Activated T-cell treated with anti-CD3 and anti-CD28 coated beads for 48 hours (primary cell): ENCODE results near the gene KANSL1.

Experiments
- DNase-seq: peaks from one replicate; pipeline ENCODE4 v3.0.0-alpha.2; 2020; ENCODE audit warnings: low read depth

KANSL1 gene

DNA sequence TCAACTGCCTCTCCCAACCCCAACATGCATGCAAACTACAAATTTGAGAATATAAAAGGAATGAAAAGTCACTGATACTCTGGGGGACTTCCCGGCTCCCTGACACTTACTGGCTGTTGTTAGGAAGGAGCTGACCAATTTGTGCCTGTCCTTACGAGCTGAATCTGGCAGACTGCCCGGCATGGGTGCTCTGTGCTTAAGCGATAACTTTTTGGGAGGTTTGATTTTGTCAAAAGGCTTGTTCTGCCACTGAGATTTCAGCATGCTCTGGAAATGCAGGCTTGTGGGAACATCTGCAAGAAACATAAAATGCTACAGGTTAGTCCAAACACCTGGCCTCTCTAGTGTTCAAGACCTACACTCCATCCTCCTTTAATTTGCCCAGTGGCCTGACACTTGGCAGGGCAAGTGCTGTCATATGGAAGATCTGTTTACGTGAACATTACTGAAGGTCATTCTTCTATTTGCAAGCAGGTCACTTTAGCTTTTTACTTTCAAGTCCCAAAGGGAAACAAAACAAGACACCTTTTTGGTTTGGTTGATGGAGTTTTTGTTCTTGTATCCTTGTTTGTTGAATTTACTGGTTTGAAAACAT is 153.5 kb downstream of the KANSL1 start:
- no peak for DNase-seq

DNA sequence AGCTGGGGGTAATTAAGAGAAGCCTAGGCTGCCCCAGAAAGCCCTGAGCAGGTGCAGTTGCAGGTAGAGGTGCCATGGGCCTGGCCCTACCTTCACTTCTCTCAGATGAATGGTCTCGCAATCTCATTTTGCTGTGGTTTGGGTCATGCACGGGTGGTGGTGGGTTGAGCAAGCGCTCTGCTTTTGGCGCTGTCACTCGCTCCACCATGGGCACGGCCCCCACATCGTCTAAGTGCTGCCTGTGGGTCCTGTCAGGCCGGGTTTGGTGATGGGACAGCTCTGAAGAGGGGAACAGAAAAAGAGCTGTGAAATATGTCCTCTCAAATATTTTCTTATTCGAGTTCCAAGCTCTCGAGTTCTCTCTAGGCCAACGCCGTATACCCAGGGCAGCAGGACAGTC is 154.3 kb downstream of the KANSL1 start:
- no peak for DNase-seq

DNA sequence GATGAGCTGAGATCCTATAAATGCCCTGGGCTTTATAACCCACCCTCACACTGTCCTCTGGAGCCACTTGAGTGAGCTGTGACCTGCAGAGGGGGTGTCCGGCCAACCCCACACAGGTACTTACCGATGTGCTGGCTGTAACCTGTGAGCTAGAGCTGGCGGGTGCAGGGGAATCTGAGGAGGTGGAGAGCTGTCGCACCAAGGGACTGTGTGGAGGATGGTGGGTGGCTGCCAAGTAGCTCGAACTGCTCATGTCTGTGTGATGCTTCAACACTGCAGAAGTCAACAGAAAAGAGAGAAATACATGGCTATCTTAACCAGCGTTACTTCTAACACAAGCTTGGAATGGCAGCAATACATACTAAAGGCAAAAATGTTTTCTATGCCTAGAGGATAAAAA is 154.8 kb downstream of the KANSL1 start:
- DNase-seq = no peak

DNA sequence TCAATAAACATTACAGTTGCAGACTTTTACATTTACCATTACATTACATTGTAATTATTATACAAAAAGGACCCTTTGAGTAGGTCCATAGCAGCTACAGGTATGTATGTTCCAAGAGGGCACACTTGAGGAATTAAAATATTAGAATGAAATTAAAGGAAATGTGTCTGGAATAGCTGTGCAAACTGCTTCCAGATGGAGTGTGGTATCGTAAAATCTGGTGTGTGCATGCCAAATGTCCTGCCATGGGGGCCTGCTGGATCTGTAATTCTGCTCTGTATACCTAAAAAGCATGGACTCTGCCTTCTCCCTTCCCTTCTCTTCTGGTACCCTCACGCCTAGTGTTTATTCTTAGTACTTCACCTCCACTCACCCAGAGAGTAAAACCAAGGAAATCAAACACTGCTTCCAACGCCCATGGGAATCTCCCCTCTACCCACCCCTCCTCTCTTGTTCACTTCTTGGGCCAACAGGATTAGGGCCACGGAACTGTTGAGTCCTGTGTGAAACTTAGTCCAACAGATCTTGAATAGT is 155.4 kb downstream of the KANSL1 start:
- DNase-seq = no peak

DNA sequence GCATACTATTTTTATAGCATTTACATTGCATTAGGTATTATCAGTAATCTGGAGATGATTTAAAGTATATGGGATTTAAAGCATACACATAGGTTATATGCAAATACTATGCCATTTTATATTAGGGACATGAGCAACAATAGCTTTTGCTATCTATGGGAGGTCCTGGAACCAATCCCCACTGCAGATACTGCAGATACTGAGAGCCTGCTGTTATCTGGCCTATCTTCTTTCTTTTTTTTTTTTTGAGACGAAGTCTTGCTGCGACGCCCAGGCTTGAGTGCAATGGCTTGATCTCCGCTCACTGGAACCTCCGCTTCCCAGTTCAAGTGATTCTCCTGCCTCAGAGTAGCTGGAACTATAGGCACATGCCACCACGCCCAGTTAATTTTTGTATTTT is 156.7 kb downstream of the KANSL1 start:
- no peak for DNase-seq

DNA sequence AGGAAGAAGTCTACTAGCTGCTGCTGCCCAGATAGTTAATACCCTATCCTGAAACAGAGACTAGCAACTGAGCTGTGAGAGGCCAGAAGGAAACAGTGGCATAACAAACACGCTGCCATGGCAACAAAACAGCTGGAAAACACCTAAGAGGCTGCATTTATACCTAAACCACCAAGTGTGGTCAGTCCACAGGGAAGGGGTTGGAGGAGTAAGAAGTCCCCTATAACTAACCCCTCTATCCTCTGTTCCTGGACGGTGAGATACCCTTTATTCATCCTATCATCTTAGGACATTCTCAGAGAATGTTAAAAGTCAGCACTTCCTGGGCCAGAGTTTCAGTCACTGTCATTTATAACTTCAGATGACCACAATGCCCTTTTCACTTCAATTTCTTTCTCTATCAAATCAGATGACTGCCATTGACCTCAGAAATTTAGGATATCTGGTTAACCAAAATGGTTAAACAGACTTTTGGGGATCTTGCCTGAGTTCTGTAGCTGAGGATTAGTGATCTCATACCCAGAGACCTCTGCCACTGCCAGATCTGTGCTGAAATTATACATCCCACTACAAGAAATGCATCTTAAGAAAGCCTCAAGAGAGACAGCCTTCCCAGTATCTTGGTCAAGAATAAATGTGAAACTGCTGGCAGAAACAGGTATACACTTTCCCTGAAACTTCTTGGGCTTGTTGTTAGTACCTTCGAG is 158.0 kb downstream of the KANSL1 start:
- no peak for DNase-seq

DNA sequence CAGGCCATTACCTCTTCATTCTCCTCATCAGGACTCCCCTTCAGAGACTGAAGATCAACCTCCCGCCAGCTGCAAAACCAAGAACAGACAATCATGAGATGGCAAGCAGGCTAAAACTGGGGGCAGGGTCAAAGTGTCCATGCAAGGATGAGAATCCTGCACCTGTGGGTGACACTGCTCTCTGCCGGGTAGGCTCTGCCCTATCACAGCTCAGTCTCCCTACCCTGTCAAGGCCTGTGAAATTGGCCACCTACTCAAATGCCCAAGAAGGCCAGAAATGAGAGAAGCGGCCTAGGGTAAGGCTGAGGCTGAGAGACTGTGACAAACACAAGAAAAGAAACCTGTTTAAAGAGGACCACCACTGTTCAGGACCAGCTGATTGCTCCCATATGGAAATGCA is 159.8 kb downstream of the KANSL1 start:
- no peak for DNase-seq

DNA sequence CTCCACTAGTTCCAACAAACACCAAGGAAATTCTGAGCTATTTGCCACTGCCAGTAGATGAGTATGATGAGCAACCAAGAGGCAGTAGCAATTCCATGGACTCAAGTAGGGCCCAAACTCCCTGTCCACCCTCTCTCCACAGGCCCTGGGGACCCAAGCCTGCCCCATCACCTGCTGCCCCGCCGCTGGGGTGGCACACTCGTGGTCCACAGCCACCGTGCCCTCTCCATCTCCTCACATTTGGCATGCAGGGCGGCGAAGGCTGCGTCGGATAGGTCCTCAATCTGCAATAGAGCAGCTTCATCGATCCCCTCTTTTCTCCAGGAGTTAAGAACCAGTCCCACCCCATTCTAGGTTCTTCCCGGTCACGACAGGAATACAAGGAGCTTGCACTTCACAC is 160.3 kb downstream of the KANSL1 start:
- no peak for DNase-seq

DNA sequence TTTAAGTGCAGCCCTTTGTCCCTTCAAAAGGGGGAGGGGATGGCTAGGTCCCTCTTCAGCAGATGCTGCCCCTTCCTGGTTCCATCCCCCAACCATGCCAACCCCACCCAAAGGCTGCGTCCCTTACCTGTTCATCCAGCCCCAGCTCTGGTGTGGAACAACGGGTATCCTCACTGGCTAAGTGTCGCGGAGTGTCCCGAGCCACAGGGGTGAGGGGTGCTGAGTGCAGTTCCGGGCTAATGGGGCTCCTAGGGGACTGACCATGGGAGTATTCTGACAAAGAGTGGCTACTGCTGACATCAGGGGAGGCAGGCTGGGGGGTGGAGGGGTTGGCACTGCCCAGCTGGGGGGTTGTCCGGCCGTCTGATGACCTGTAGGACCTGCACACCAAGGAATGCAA is 161.3 kb downstream of the KANSL1 start:
- DNase-seq = no peak

DNA sequence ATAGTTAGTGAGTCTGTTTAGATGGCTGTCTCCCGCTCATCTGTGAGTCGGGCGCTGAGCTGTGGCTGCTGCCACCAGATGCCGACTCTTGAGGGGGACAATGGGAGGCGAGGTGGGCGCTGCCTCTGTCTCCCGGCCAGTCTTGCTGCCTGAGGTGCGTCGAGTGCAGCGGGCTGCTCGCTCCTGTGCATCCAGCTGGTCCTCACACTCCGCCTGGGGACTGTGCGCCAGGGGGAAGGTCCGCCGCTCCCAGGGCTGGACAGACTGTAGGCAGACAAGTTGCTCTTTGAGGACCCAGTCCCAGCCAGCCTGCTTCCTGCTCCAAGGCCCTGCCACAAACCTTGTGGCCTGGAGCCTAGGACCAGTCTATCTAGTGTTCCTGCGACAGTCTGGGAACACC is 161.8 kb downstream of the KANSL1 start:
- DNase-seq = no peak

DNA sequence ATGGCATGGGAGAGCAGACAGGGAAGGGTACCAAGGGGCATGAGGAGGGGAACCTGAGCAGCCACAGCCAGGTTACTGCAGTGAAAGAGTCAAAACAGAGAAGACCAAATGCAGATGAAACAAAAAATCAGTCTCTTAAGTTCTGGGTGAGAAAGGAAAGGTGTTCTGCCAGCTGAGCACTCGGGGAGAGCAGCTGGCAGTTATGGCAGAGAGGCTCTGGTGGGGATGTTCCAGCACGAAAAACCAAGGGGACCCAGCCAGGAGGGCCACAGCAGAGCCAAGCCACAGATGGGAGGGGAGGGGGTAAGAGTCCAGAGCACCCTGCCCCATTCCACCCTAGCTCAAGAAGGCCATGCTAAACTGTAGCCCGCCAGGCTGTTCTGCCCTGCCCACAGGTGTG is 162.5 kb downstream of the KANSL1 start:
- DNase-seq = no peak

DNA sequence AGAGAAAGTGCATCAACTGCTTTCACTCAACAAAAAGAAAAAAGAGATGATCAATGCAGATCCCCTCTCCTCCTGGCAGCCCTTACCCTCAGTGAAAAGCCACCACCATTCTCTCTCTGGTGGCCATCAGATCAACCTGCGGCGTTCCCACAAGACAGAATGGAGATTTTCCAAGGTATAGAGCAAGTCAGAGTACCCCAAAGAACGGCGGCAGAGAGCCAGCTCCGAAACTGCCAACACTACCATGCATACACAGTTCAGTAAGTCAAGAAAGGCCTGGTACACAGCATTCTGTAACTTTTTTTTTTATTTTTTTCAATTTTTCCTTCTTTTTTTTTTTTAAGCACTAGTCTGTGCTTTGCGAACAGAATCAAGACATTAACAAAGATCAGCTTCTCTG is 163.6 kb downstream of the KANSL1 start:
- no peak for DNase-seq

DNA sequence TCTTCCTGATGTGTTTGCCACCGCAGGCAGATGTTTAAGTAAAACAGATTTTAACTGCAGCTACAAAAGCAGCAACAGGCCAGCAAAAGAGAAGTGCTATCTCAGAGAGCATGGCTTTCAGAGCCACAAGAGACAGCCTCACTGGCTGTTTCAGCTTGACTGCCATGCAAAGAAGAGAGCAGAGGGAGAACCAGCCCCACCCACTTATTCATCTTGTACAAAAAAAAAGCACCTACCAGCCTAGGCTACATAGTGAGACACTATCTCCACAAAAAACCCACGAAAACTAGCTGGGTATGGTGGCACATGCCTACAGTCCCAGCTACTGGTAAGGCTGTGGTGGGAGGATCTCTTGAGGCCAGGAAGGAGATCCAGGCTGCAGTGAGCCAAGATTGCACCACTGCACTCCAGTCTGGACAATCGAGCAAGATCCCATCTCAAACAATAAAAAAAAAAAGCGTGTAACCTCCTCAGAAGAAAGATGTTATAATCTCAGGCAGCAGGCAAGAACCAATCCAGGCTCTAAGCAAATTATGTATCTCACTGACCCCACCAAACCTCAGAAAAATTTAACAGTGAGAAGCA is 164.2 kb downstream of the KANSL1 start:
- DNase-seq = no peak

DNA sequence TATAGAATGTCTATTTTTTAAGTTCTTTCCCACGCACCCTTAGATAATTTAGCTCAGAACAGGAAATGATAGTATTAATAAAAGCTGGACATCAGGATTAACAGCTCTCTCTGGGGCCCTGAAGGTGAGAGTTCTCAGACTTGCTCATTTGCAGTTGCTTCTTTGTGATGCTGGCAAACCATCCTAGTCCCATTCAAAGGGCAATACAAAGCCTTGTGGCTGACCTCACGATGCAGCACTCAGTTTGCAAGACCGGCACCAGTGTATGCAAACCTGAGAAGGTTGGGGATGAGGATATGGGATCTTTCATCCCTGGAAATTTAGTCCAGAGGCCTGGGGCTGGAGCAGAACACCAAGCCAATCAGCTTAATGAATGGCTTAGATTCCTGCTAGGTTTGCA is 164.9 kb downstream of the KANSL1 start:
- DNase-seq = no peak

DNA sequence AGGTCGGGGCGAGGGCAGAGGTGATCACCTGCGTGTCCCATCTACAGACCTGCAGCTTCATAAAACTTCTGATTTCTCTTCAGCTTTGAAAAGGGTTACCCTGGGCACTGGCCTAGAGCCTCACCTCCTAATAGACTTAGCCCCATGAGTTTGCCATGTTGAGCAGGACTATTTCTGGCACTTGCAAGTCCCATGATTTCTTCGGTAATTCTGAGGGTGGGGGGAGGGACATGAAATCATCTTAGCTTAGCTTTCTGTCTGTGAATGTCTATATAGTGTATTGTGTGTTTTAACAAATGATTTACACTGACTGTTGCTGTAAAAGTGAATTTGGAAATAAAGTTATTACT is 165.3 kb downstream of the KANSL1 start:
- DNase-seq = no peak

DNA sequence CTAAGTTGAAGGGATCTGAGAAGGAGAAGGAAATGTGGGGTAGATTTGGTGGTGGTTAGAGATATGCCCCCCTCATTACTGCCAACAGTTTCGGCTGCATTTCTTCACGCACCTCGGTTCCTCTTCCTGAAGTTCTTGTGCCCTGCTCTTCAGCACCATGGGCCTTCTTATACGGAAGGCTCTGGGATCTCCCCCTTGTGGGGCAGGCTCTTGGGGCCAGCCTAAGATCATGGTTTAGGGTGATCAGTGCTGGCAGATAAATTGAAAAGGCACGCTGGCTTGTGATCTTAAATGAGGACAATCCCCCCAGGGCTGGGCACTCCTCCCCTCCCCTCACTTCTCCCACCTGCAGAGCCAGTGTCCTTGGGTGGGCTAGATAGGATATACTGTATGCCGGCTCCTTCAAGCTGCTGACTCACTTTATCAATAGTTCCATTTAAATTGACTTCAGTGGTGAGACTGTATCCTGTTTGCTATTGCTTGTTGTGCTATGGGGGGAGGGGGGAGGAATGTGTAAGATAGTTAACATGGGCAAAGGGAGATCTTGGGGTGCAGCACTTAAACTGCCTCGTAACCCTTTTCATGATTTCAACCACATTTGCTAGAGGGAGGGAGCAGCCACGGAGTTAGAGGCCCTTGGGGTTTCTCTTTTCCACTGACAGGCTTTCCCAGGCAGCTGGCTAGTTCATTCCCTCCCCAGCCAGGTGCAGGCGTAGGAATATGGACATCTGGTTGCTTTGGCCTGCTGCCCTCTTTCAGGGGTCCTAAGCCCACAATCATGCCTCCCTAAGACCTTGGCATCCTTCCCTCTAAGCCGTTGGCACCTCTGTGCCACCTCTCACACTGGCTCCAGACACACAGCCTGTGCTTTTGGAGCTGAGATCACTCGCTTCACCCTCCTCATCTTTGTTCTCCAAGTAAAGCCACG is 165.9 kb downstream of the KANSL1 start:
- no peak for DNase-seq

DNA sequence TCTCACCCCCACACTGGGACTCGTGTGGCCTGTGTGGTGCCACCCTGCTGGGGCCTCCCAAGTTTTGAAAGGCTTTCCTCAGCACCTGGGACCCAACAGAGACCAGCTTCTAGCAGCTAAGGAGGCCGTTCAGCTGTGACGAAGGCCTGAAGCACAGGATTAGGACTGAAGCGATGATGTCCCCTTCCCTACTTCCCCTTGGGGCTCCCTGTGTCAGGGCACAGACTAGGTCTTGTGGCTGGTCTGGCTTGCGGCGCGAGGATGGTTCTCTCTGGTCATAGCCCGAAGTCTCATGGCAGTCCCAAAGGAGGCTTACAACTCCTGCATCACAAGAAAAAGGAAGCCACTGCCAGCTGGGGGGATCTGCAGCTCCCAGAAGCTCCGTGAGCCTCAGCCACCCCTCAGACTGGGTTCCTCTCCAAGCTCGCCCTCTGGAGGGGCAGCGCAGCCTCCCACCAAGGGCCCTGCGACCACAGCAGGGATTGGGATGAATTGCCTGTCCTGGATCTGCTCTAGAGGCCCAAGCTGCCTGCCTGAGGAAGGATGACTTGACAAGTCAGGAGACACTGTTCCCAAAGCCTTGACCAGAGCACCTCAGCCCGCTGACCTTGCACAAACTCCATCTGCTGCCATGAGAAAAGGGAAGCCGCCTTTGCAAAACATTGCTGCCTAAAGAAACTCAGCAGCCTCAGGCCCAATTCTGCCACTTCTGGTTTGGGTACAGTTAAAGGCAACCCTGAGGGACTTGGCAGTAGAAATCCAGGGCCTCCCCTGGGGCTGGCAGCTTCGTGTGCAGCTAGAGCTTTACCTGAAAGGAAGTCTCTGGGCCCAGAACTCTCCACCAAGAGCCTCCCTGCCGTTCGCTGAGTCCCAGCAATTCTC is 166.8 kb downstream of the KANSL1 start:
- no peak for DNase-seq

DNA sequence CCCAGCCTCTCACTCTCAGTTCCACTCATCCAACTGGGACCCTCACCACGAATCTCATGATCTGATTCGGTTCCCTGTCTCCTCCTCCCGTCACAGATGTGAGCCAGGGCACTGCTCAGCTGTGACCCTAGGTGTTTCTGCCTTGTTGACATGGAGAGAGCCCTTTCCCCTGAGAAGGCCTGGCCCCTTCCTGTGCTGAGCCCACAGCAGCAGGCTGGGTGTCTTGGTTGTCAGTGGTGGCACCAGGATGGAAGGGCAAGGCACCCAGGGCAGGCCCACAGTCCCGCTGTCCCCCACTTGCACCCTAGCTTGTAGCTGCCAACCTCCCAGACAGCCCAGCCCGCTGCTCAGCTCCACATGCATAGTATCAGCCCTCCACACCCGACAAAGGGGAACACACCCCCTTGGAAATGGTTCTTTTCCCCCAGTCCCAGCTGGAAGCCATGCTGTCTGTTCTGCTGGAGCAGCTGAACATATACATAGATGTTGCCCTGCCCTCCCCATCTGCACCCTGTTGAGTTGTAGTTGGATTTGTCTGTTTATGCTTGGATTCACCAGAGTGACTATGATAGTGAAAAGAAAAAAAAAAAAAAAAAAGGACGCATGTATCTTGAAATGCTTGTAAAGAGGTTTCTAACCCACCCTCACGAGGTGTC is 167.6 kb downstream of the KANSL1 start:
- DNase-seq = no peak

DNA sequence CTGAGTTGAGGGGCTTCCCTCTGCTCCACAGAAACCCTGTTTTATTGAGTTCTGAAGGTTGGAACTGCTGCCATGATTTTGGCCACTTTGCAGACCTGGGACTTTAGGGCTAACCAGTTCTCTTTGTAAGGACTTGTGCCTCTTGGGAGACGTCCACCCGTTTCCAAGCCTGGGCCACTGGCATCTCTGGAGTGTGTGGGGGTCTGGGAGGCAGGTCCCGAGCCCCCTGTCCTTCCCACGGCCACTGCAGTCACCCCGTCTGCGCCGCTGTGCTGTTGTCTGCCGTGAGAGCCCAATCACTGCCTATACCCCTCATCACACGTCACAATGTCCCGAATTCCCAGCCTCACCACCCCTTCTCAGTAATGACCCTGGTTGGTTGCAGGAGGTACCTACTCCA is 168.2 kb downstream of the KANSL1 start:
- no peak for DNase-seq

DNA sequence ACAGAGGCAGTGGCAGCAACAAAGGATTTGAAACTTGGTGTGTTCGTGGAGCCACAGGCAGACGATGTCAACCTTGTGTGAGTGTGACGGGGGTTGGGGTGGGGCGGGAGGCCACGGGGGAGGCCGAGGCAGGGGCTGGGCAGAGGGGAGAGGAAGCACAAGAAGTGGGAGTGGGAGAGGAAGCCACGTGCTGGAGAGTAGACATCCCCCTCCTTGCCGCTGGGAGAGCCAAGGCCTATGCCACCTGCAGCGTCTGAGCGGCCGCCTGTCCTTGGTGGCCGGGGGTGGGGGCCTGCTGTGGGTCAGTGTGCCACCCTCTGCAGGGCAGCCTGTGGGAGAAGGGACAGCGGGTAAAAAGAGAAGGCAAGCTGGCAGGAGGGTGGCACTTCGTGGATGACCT is 168.6 kb downstream of the KANSL1 start:
- DNase-seq = no peak

DNA sequence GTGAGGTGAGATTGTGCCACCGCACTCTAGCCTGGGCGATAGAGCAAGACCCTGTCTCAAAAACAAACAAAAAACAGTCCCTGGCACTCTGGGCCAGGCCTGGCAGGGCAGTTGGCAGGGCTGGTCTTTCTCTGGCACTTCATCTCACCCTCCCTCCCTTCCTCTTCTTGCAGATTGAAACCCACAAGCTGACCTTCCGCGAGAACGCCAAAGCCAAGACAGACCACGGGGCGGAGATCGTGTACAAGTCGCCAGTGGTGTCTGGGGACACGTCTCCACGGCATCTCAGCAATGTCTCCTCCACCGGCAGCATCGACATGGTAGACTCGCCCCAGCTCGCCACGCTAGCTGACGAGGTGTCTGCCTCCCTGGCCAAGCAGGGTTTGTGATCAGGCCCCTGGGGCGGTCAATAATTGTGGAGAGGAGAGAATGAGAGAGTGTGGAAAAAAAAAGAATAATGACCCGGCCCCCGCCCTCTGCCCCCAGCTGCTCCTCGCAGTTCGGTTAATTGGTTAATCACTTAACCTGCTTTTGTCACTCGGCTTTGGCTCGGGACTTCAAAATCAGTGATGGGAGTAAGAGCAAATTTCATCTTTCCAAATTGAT is 169.3 kb downstream of the KANSL1 start:
- DNase-seq = no peak
